Measurements from ENCODE around the gene TTC34. TPM values are rescaled to one million over a fixed set of nuclear protein-coding genes. Genes with fewer than 3 reads are reported as not detected.

Gene TTC34, protein sequence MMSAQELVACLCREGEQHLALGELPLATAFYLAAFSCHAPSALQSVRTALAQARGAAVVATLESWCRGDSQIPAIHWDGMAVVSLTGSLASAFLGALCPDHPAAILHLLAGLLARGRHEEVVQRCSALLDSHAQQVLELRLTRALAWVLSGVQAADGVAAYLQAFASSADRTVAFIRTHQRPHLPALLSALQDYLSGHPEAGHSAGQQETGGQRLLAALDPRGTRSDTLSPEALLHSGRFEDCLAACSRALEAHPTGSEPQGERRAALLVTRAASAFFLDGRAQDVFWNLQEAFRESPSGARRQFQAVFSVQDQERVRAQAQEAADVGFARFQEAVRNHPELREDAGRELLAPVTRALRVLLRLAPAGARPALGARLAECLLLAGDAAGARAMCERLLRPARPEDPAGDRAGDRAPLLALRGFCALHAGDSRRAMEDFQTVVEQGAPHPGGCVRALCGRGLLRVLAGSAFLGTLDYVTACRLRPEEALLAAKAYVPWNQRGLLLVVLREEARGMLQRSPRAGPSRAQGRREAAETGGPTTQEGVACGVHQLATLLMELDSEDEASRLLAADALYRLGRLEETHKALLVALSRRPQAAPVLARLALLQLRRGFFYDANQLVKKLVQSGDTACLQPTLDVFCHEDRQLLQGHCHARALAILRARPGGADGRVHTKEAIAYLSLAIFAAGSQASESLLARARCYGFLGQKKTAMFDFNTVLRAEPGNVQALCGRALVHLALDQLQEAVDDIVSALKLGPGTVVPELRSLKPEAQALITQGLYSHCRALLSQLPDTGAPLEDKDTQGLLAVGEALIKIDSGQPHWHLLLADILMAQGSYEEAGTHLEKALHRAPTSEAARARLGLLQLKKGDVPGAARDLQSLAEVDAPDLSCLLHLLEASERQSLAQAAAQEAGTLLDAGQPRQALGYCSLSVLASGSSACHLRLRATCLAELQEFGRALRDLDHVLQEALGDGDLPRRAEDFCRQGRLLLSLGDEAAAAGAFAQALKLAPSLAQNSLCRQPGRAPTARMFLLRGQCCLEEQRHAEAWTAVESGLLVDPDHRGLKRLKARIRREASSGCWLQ
- 1 to 10 TPM; 1.5 to 1.6 TPM for total RNA-seq

- Mint-ChIP-seq H3K27ac (no peak within 1 kb of the TSS), H3K4me1 (peaks cover 3% of the 10 kb centered on the region), H3K27me3 (no peaks in the 10 kb centered on the region), H3K36me3 (ENCODE audit: low read depth) (no peaks in the 10 kb centered on the region), H3K4me3 (no peak within 1 kb of the TSS), H3K9me3 (no peaks in the 10 kb centered on the region)
- peak; percentile 70 for DNase-seq
- CTCF ChIA-PET: no interaction called here
- POLR2A ChIA-PET: no interaction called here
These were observed at the start of gene TTC34 for GRCh38 chr1:2801535-2802291. TTC34 (minus strand) TSS chr1:2801693; CDS start chr1:2800827, 866 bp downstream.

- Mint-ChIP-seq H3K36me3 (ENCODE audit: low read depth) (no peaks in the 10 kb centered on the region), H3K4me3 (no peak overlapping the region), H3K27me3 (peaks cover 3% of the 10 kb centered on the region), H3K9me3 (no peaks in the 10 kb centered on the region), H3K4me1 (no peaks in the 10 kb centered on the region), H3K27ac (no peak overlapping the region)
- DNase-seq: no peak
- ChIA-PET POLR2A (no interaction called here), CTCF (no interaction called here)
These were observed 49.0 kb upstream of the TTC34 start for GRCh38 chr1:2850502-2850901.

GRCh38 chr1:2848006-2848670 is 46.6 kb upstream of the TTC34 start:
- H3K36me3 Mint-ChIP-seq (ENCODE audit: low read depth): no peaks in the 10 kb centered on the region
- POLR2A ChIA-PET: no interaction called here
- H3K27me3 Mint-ChIP-seq: peaks cover 3% of the 10 kb centered on the region
- no peak overlapping the region for H3K27ac Mint-ChIP-seq
- no peaks in the 10 kb centered on the region for H3K9me3 Mint-ChIP-seq
- CTCF ChIA-PET: no interaction called here
- no peak for DNase-seq
- no peaks in the 10 kb centered on the region for H3K4me1 Mint-ChIP-seq
- no peak overlapping the region for H3K4me3 Mint-ChIP-seq

DNA sequence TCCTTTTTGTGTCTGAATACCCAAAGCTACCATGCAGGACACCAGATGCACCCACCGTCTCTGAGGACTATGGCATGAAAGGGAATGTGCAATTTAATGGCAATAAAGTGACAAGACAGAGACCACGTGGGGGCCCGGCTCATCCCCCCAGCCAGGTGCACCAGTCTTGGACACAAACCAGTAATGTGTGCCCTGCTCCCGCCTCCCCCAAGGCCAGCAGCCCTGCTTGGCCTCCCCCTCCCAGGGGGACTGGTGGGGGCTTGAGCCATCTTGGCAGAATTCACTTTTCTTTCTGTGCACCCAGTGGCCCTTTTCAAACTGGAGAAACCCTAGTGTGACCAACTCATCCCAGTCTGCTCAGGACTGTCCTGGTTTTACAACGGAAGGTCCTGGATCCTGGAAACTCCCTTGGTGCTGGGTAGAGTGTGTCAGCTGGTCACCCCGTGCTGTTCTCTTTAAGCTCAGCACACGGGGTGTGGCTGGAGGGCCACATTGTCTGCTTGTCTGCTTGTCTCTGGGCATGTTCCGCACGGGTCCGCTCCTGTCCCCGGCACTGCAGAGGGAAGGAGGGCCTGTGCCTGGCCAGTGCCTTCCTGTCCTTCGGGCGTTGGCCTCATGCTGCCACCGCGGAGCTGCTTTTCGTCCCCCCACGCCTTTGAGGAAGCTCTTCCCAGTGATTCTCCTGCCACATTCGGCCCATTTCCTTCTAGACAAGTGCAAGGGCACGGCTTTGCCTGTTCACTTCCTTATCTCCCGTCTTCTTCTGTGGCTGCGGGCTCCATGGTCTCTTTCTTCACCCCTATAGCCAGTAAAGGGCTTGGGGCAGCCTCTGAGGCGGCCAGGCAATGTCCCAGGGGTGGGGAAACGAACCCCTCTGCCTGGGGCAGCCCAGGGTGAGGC is 45.8 kb upstream of the TTC34 start:
- Mint-ChIP-seq H3K4me3 (no peak overlapping the region), H3K27me3 (peaks cover 3% of the 10 kb centered on the region), H3K36me3 (ENCODE audit: low read depth) (no peaks in the 10 kb centered on the region), H3K4me1 (no peaks in the 10 kb centered on the region), H3K9me3 (no peaks in the 10 kb centered on the region), H3K27ac (no peak overlapping the region)
- ChIA-PET POLR2A (no interaction called here), CTCF (no interaction called here)
- DNase-seq: no peak

- Mint-ChIP-seq H3K9me3 (no peaks in the 10 kb centered on the region), H3K4me1 (peaks cover 7% of the 10 kb centered on the region), H3K27ac (no peak overlapping the region), H3K4me3 (no peak overlapping the region), H3K36me3 (ENCODE audit: low read depth) (no peaks in the 10 kb centered on the region), H3K27me3 (peaks cover 3% of the 10 kb centered on the region)
- no peak for DNase-seq
- POLR2A ChIA-PET: no interaction called here
- CTCF ChIA-PET: no interaction called here
These were observed 44.4 kb upstream of the TTC34 start for GRCh38 chr1:2845869-2846268.

GRCh38 chr1:2840036-2840809 is 38.7 kb upstream of the TTC34 start:
- peak overlapping the region; percentile 34 for H3K4me3 Mint-ChIP-seq
- no peaks in the 10 kb centered on the region for H3K36me3 Mint-ChIP-seq (ENCODE audit: low read depth)
- ChIA-PET POLR2A (no interaction called here), CTCF (interaction anchor here (0.7 kb wide), 1 partner anchor 18 kb away, joined by 3 read pairs; no protein-coding TSS in a partner anchor)
- H3K27ac Mint-ChIP-seq: peak overlapping the region; percentile 72
- DNase-seq: peak; percentile 66
- peaks cover 22% of the 10 kb centered on the region for H3K4me1 Mint-ChIP-seq
- no peaks in the 10 kb centered on the region for H3K27me3 Mint-ChIP-seq
- no peaks in the 10 kb centered on the region for H3K9me3 Mint-ChIP-seq

DNA sequence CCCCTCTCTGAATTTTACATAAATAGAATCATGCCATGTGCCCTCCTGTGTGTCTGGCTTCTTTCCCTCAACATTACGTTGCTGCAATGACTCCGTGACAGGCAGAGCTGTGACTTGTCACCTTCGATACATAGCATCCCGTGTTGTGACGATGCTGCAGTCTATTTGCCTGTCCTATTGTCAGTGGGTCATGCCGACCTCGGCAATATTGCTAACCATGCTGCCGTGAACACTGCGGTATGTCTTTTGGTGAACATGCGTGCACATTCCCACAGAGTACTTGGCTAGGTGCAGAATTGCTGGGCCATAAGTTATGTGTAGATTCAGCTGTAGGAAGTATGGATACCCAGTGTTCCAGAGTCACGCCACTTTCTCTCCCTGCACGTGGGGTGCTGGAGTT is 36.3 kb upstream of the TTC34 start:
- no peak overlapping the region for H3K4me3 Mint-ChIP-seq
- CTCF ChIA-PET: no interaction called here
- POLR2A ChIA-PET: no interaction called here
- H3K27me3 Mint-ChIP-seq: no peaks in the 10 kb centered on the region
- no peaks in the 10 kb centered on the region for H3K9me3 Mint-ChIP-seq
- H3K36me3 Mint-ChIP-seq (ENCODE audit: low read depth): no peaks in the 10 kb centered on the region
- H3K4me1 Mint-ChIP-seq: peaks cover 22% of the 10 kb centered on the region
- no peak for DNase-seq
- H3K27ac Mint-ChIP-seq: no peak overlapping the region

GRCh38 chr1:2837316-2837715 is 35.8 kb upstream of the TTC34 start:
- H3K27me3 Mint-ChIP-seq: no peaks in the 10 kb centered on the region
- H3K4me3 Mint-ChIP-seq: no peak overlapping the region
- H3K36me3 Mint-ChIP-seq (ENCODE audit: low read depth): no peaks in the 10 kb centered on the region
- no peak overlapping the region for H3K27ac Mint-ChIP-seq
- ChIA-PET CTCF (no interaction called here), POLR2A (no interaction called here)
- no peaks in the 10 kb centered on the region for H3K9me3 Mint-ChIP-seq
- no peak for DNase-seq
- peaks cover 22% of the 10 kb centered on the region for H3K4me1 Mint-ChIP-seq

DNA sequence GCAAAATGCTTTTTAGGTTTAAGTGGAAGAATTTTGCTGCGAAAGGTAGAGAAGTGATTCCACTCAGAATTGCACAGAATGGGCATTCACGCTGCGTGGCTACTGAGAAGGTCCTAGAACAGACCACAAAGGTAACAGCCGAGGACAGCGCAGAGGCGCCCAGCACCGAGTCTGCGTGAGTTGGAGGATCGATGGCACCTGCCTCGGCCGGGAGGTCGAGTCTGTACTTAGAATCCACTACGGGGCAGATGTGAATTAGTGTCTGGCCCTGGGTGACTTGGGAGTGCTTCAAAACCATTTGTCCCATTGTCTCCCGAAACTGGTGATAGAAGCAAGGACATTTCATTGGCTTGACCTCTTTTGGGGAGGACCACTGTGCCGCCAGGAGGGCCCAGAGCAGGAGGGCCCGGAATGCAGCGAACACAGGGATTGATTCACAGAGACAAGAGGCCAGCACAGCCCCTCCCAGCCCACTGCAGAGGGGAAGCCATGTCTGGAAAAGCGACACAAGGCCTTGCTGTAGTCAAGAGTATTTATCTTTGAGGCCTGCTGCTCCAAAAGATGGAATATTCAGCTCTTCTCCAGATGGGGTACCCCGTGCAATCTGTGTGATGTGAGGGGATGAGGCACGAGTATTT is 35.0 kb upstream of the TTC34 start:
- no peak for DNase-seq
- Mint-ChIP-seq H3K27ac (no peak overlapping the region), H3K4me3 (no peak overlapping the region), H3K4me1 (peaks cover 21% of the 10 kb centered on the region), H3K36me3 (ENCODE audit: low read depth) (no peaks in the 10 kb centered on the region), H3K27me3 (no peaks in the 10 kb centered on the region), H3K9me3 (no peaks in the 10 kb centered on the region)
- ChIA-PET POLR2A (no interaction called here), CTCF (no interaction called here)

- POLR2A ChIA-PET: no interaction called here
- Mint-ChIP-seq H3K4me1 (peaks cover 13% of the 10 kb centered on the region), H3K27me3 (no peaks in the 10 kb centered on the region), H3K36me3 (ENCODE audit: low read depth) (no peaks in the 10 kb centered on the region), H3K9me3 (no peaks in the 10 kb centered on the region), H3K4me3 (no peak overlapping the region), H3K27ac (no peak overlapping the region)
- CTCF ChIA-PET: no interaction called here
- DNase-seq: no peak
These were observed 34.2 kb upstream of the TTC34 start for GRCh38 chr1:2835650-2836159.

Data from activated CD4-positive, alpha-beta memory T cell treated with anti-CD3 and anti-CD28 coated beads, Interleukin-2, amount 10 ng/mL, durations not matched to agents 7 days and 5 days (primary cell).